HG02588 (cell line): ENCODE measurements around the gene GAB4.
"Not testable (repeated sequence)": the region's sequence is repeated elsewhere in the genome, so short reads cannot be mapped to it uniquely, and the experiment has no call there.

ENCODE experiments used
- ATAC-seq: cut with Tn5 transposase; IDR thresholded peaks from one replicate; pipeline ENCODE4 v1.9.1; 2021; ENCODE audit warnings: mild to moderate bottlenecking, moderate library complexity; ENCODE audit not compliant: unreplicated experiment

Gene GAB4

GRCh38 chr22:16914911-16915310 lies 93.1 kb downstream of the GAB4 start:
- not testable (repeated sequence) for ATAC-seq

DNA sequence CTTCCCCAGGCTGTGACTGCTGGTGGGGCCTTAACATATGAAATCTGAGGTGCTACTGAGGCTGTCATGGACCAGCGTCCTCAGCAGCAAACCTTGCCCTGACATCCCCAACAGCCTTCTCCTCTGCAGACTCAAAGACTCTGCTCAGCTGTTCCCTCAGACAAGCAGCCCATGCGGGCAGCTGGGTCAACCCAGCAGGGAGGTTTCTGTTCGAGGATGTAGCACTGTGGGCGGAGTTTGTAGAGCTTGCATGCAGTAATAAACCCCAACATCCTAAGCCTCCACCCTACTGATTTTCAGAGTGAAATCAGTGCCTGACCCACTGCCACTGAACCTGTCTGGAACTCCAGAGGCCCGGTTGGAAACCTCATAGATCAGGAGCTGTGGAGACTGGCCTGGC lies 94.0 kb downstream of the GAB4 start:
- no peak for ATAC-seq

DNA sequence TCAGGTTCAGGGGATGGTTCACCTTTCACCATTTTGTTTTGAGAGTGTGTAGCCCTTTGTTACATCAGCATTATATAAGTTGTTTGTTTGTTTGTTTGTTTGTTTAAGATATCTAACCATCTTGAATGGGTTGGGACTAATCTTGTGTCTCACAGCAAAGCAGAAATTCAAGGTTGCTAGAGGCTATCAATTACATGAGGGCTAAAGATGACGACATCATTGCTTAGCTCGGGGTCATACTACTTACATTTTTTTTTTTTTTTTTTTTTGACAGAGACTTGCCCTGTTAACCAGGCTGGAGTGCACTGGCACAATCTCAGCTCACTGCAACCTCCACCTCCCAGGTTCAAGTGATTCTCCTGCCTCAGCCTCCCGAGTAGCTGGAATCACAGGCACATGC lies 95.7 kb downstream of the GAB4 start:
- ATAC-seq: no peak
